IPS DF 4.7 (cell line): ENCODE data around the gene PSMB7.

ENCODE experiments used
- DNase-seq: peaks from one replicate; pipeline ENCODE4 v3.0.0-alpha.2; 2013; ENCODE audit warnings: low spot score; ENCODE audit errors: extremely low read depth

The PSMB7 gene

GRCh38 chr9:124384210-124384609 lies 31.0 kb downstream of the PSMB7 start:
- no peak for DNase-seq

GRCh38 chr9:124381170-124381945 lies 33.9 kb downstream of the PSMB7 start:
- no peak for DNase-seq

GRCh38 chr9:124377551-124378406 lies 37.5 kb downstream of the PSMB7 start:
- no peak for DNase-seq

- DNase-seq = no peak
Observed at GRCh38 chr9:124376329-124376728, 38.9 kb downstream of the PSMB7 start.

DNA sequence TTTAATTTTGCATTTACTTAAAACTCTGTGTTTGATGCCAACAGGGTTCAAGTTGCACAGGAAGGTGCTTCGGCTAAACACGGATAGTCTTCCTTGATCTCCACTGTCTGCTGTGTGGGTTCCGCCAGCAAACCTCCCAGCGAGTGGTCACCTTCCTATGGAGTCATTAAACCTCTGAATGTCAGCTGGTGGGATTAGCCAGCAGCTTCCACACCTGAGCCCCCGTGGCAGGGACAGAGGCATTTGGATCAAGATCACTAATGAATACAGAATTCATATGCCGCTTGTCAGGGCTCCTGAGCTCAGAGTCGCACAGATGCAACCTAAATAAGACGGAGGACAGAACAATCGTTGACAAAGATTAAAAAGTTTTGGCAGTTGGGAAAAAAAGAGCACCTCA lies 39.5 kb downstream of the PSMB7 start:
- no peak for DNase-seq

DNA sequence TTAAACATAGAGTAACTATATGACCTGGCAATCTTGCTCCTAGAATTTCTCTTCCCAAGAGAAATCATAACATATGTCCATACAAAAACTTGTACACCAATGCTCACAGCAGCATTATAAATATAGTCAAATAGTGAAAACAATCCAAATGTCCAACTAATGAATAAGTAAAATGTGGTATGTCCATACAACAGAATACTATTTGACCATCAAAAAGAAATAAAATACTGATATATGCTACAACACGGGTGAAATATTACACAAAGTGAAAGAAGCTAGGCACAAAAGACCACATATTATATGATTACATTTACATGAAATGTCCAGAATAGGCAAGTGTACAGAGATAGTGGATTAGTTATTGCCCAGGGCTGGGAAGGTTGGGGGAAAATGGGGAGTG lies 41.4 kb downstream of the PSMB7 start:
- DNase-seq = no peak

DNA sequence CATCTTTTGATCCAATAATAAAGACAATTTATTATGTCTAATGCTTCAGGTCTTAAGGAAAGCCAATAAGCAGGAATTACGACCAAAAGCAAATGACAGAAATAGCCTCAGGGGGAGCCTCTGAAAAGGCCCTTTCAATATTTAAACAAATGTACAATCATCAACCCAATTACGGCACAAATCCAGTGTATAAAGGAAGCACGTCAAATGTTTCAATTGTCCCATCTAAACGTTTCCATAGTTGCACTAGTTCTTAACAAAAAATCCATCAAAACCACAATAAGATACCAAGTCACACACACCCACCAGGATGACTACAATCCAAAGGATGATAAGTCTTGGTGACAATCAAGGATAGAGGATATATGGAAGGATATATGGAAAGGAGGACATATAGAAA lies 41.9 kb downstream of the PSMB7 start:
- no peak for DNase-seq

- DNase-seq = no peak
Observed at GRCh38 chr9:124372038-124372437, 43.2 kb downstream of the PSMB7 start.

DNA sequence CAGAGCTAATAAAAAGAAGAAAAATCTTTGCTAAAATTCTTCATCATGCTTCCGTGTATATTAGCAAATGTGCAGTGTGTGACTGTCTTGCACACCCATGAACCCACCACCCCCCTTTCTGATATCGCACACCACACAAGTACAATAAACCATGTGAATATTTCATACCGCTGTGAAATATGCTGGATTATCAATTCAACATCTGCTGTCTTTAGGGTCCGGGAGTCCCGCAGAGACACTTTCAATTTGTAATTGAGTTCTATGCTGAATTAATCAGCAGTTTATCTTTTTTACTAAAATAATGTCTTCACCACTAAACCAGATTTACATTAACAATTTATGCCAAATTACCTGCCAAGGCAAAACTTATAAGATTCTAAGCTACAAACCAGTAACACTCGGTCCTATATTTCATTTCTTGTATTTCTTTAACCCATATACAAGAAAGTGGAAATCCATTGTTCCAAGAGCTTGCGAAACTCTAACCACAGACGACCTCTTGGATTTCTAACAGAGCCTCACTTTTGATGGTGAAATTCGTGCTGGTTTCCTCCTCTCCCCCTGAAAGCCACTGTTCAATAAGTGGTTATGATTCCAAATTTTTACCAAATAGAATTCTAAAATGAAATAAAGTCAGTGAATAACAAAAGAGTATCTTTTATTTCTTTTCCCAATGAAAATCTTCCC lies 44.2 kb downstream of the PSMB7 start:
- no peak for DNase-seq

GRCh38 chr9:124369231-124369797 lies 45.9 kb downstream of the PSMB7 start:
- DNase-seq = no peak

- DNase-seq = no peak
Observed at GRCh38 chr9:124368692-124369091, 46.5 kb downstream of the PSMB7 start.

GRCh38 chr9:124366476-124367220 lies 48.6 kb downstream of the PSMB7 start:
- no peak for DNase-seq

DNA sequence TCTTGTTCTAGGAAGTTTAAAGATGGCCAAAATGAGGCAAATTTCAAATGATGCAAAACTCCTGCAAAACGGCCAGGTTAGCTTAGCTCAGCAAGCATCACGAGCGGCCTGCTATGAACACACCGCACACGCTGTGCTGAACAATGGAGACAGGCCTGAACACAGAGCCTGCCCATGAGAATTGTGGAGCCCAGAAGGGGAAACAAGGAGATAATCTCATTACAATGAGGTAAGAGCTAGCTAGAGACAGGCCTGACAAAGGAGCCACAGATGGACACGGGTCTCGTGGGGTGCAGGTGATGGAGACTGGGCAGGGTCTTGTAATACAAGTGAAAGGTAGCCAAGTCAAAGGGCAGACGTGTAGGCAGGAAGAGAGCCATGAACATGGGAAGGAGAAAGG lies 50.2 kb downstream of the PSMB7 start:
- no peak for DNase-seq

DNA sequence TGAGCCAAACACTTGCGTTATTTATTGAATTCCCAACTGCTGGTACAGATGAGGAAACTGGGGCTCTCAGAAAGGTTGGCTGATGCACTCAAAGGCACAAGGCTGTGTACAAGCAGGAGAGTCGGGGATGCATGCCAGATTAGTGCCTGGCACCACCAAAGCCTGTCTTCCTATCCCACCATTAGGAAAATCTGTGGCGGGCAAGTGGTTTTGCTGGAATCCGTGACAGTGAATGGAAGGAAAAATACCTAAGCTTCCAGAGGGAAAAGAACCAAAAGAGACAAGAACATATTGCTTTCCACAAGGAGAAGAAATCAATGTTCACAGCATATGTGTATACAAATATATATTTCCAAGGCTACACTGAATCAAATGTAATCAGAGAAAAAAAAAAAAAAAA lies 51.1 kb downstream of the PSMB7 start:
- DNase-seq = no peak

DNA sequence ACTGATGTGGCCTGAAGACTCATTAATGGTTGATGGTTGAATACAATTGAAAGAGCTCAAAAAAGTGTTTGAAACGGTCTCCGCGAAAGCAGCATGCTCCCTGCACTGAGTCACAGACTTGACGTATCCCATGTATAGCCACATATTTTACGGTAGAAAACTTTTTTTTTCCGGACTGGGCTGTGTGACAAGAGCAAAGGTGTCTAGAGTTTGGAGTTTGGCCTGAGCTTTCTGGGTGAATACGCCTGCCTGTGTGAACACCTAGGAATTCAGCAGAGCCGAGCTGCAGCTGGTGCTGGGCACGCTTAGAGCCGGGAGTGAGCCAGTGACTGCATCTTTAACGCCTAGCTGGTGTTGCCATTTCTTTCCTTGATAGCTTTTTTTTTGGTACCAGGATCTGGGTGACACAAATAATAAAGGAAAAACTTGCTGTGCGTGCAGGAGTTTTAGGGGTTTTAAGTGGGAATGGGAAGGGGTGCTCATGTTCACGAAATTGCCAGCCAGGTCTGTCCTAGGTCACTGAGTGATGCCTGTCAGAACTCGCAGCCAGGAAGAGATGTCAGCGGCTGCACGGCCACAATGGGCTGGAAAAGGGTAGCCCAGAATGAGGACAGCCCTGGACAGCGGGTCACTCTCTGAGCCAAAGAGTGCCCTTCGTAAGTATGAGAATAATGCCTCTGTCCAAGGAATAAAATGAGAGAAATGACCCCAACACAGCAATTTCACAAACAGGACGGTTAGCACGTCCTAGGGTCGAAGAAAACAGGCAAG lies 51.7 kb downstream of the PSMB7 start:
- DNase-seq = no peak

DNA sequence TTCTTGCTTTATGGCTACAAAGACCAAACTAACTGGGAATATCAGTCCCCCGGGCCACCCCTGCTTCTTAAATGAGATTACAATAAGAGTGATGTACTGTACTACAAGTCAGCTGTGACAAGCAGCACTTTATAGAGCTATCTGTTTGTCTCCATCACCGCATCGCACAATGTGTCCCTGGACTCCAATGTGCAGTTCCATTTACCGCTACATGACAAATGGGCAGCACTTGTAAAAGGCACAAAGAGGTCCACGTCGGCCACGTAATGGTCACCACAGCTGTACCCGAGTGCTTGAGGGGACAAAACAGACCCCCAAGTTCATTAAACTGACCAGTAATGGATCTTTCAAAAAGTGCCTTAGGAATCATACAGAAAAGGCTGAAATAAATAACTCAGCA lies 54.1 kb downstream of the PSMB7 start:
- DNase-seq = no peak

GRCh38 chr9:124359855-124360678 lies 55.2 kb downstream of the PSMB7 start:
- DNase-seq = no peak

GRCh38 chr9:124359426-124359825 lies 55.8 kb downstream of the PSMB7 start:
- no peak for DNase-seq

- DNase-seq = no peak
Observed at GRCh38 chr9:124358631-124359030, 56.6 kb downstream of the PSMB7 start.
